Astrocyte (in vitro differentiated cells and primary cell): Measurements from ENCODE around the gene PNPLA5. TPM values are rescaled to one million over a fixed set of nuclear protein-coding genes. Genes with fewer than 3 reads are reported as not detected.

Experiments
- DNase-seq: peaks from one replicate; pipeline ENCODE4 v3.0.0-alpha.2; 2010; ENCODE audit warnings: low read depth
- FAIRE-seq: peaks from 2 replicates; lab custom pipeline; 2011; peaks lifted over from hg19 to GRCh38; lab: Jason Lieb, UNC
- H2AFZ ChIP-seq: 2 replicates; pipeline ENCODE4 v1.6.0; 2012; ENCODE audit warnings: low read depth, low read length, inconsistent platforms
- H3K27ac ChIP-seq: 2 replicates; pipeline ENCODE4 v1.5.1; 2011; ENCODE audit warnings: low read depth, low read length, inconsistent platforms
- H3K27me3 ChIP-seq: 2 replicates; pipeline ENCODE4 v1.6.0; 2011; ENCODE audit warnings: low read length, inconsistent platforms; ENCODE audit not compliant: insufficient read depth
- H3K36me3 ChIP-seq: 2 replicates; pipeline ENCODE4 v1.5.1; 2011; ENCODE audit warnings: low read length, inconsistent platforms; ENCODE audit not compliant: insufficient read depth
- H3K4me1 ChIP-seq: 2 replicates; pipeline ENCODE4 v1.5.1; 2011; ENCODE audit warnings: low read length, inconsistent platforms; ENCODE audit not compliant: insufficient read depth
- H3K4me2 ChIP-seq: 2 replicates; pipeline ENCODE4 v1.6.0; 2012; ENCODE audit warnings: low read length, inconsistent platforms
- H3K4me3 ChIP-seq: 2 replicates; pipeline ENCODE4 v1.5.1; 2011; ENCODE audit warnings: low read depth, mild to moderate bottlenecking, low read length, inconsistent platforms; ENCODE audit not compliant: insufficient read depth
- H3K79me2 ChIP-seq: 2 replicates; pipeline ENCODE4 v1.6.0; 2012; ENCODE audit warnings: mild to moderate bottlenecking, low read length, inconsistent platforms; ENCODE audit not compliant: insufficient read depth
- H3K9ac ChIP-seq: 2 replicates; pipeline ENCODE4 v1.6.0; 2012; ENCODE audit warnings: mild to moderate bottlenecking, low read length, inconsistent platforms
- H3K9me3 ChIP-seq: 2 replicates; pipeline ENCODE4 v1.5.1; 2012; ENCODE audit warnings: low read depth, mild to moderate bottlenecking, low read length, inconsistent platforms; ENCODE audit not compliant: insufficient read depth
- H4K20me1 ChIP-seq: 2 replicates; pipeline ENCODE4 v1.6.0; 2012; ENCODE audit warnings: low read length, inconsistent platforms; ENCODE audit not compliant: insufficient read depth
- H3K27ac Mint-ChIP-seq: one replicate; pipeline ENCODE4 v1.8.0; 2021; ENCODE audit warnings: mild to moderate bottlenecking, mixed read lengths; ENCODE audit not compliant: unreplicated experiment
- H3K27me3 Mint-ChIP-seq: one replicate; pipeline ENCODE4 v1.8.0; 2021; ENCODE audit warnings: low read depth, mixed read lengths; ENCODE audit not compliant: unreplicated experiment
- H3K36me3 Mint-ChIP-seq: one replicate; pipeline ENCODE4 v1.8.0; 2021; ENCODE audit warnings: low read depth, mixed read lengths; ENCODE audit not compliant: unreplicated experiment
- H3K4me1 Mint-ChIP-seq: one replicate; pipeline ENCODE4 v1.8.0; 2021; ENCODE audit warnings: low read depth, mixed read lengths; ENCODE audit not compliant: unreplicated experiment
- H3K4me3 Mint-ChIP-seq: one replicate; pipeline ENCODE4 v1.8.0; 2021; ENCODE audit warnings: mild to moderate bottlenecking, moderate library complexity, mixed read lengths; ENCODE audit not compliant: unreplicated experiment
- H3K9me3 Mint-ChIP-seq: one replicate; pipeline ENCODE4 v1.8.0; 2021; ENCODE audit warnings: mild to moderate bottlenecking, mixed read lengths; ENCODE audit not compliant: unreplicated experiment
- CTCF ChIP-seq: IDR thresholded peaks from 2 replicates; pipeline ENCODE4 v1.5.1; 2011; ENCODE audit warnings: low read depth, mild to moderate bottlenecking, inconsistent platforms, low read length, moderate library complexity; ENCODE audit not compliant: insufficient read depth
- EZH2 ChIP-seq: IDR thresholded peaks from 2 replicates; pipeline ENCODE4 v1.6.1; 2012; ENCODE audit warnings: mild to moderate bottlenecking, low read length, inconsistent platforms; ENCODE audit not compliant: insufficient read depth
- total RNA-seq: library from RNA; stranded (reverse); gene quantifications from 2 replicates; pipeline ENCODE4 v1.2.1, GENCODE V29; 2021

The PNPLA5 gene
- total RNA-seq, 1 donor from 2014 or later: not detected

DNA sequence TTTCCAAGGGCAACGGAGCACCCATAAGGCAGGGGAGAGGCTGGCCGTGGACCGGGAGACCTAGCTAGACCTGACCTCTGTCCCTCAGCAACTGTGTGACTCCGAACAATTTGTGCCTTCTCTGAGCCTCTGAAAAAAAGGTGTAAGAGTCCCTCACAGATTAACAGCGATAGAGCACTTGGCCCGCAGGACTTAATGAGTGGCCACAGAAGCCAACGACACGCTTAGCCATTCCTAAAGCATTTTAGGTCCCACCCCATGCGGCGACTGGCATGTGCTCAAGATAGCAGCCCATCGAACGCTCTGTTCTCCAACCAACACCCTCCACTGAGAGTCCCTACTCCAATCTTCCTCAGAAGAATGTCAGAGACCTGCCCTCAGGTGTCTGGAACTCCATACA, 31.0 kb downstream of the PNPLA5 start:
- H3K27ac Mint-ChIP-seq: no peak overlapping the region
- FAIRE-seq: no peak

GRCh38 chr22:43860126-43860525, 31.7 kb downstream of the PNPLA5 start:
- Histone ChIP-seq H3K4me1 (peaks cover 5% of the 10 kb centered on the region), H4K20me1 (peaks cover 26% of the 10 kb centered on the region), H3K79me2 (no peaks in the 10 kb centered on the region), H3K27ac (no peak overlapping the region), H2AFZ (no peak overlapping the region), H3K4me3 (no peak overlapping the region), H3K4me2 (no peak overlapping the region), H3K36me3 (no peaks in the 10 kb centered on the region), H3K9ac (no peak overlapping the region), H3K9me3 (no peaks in the 10 kb centered on the region), H3K27me3 (peaks cover 8% of the 10 kb centered on the region)
- no peak overlapping the region for H3K4me3 Mint-ChIP-seq
- no peak overlapping the region for H3K27ac Mint-ChIP-seq
- H3K4me1 Mint-ChIP-seq: peaks cover 2% of the 10 kb centered on the region
- FAIRE-seq (no peak), DNase-seq (no peak)
- H3K9me3 Mint-ChIP-seq: peaks cover 3% of the 10 kb centered on the region
- H3K27me3 Mint-ChIP-seq: peaks cover 19% of the 10 kb centered on the region
- TF ChIP-seq EZH2: no peak
- TF ChIP-seq CTCF: no peak
- peaks cover 9% of the 10 kb centered on the region for H3K36me3 Mint-ChIP-seq

More for the DNA sequence above, 31.0 kb downstream of the PNPLA5 start:
- H3K36me3 Mint-ChIP-seq: peaks cover 7% of the 10 kb centered on the region
- no peak for DNase-seq
- H3K4me1 ChIP-seq: peaks cover 5% of the 10 kb centered on the region
- H3K4me3 Mint-ChIP-seq: peak overlapping the region; percentile 79
- no peak overlapping the region for H3K27ac ChIP-seq
- H3K27me3 Mint-ChIP-seq: peaks cover 23% of the 10 kb centered on the region
- TF ChIP-seq EZH2 (no peak), CTCF (no peak)
- H3K27me3 ChIP-seq: peaks cover 8% of the 10 kb centered on the region
- peaks cover 3% of the 10 kb centered on the region for H3K9me3 Mint-ChIP-seq
- no peaks in the 10 kb centered on the region for H3K9me3 ChIP-seq
- H3K9ac ChIP-seq: no peak overlapping the region
- no peaks in the 10 kb centered on the region for H3K36me3 ChIP-seq
- peaks cover 21% of the 10 kb centered on the region for H4K20me1 ChIP-seq
- H3K4me3 ChIP-seq: no peak overlapping the region
- H2AFZ ChIP-seq: no peak overlapping the region
- H3K79me2 ChIP-seq: no peaks in the 10 kb centered on the region
- peak overlapping the region; percentile 76 for H3K4me2 ChIP-seq
- H3K4me1 Mint-ChIP-seq: peaks cover 2% of the 10 kb centered on the region

GRCh38 chr22:43859621-43860020, 32.2 kb downstream of the PNPLA5 start:
- TF ChIP-seq CTCF (no peak), EZH2 (no peak)
- Histone ChIP-seq H3K4me1 (peaks cover 5% of the 10 kb centered on the region), H3K4me2 (no peak overlapping the region), H3K36me3 (no peaks in the 10 kb centered on the region), H3K9me3 (no peaks in the 10 kb centered on the region), H3K27me3 (peaks cover 8% of the 10 kb centered on the region), H3K27ac (no peak overlapping the region), H3K9ac (no peak overlapping the region), H3K4me3 (no peak overlapping the region), H3K79me2 (no peaks in the 10 kb centered on the region), H2AFZ (no peak overlapping the region), H4K20me1 (peaks cover 26% of the 10 kb centered on the region)
- Mint-ChIP-seq H3K9me3 (peaks cover 3% of the 10 kb centered on the region), H3K27me3 (peaks cover 14% of the 10 kb centered on the region), H3K4me3 (no peak overlapping the region), H3K36me3 (peaks cover 9% of the 10 kb centered on the region), H3K4me1 (peaks cover 2% of the 10 kb centered on the region), H3K27ac (no peak overlapping the region)
- DNase-seq: no peak
- no peak for FAIRE-seq
